AG09309 (cell line): Measurements from ENCODE around the gene PITPNC1.
"Not testable (repeated sequence)": the region's sequence is repeated elsewhere in the genome, so short reads cannot be mapped to it uniquely, and the experiment has no call there.

ENCODE experiments used
- DNase-seq: peaks from one replicate; pipeline ENCODE4 v3.0.0-alpha.2; 2010; ENCODE audit warnings: low read depth
- H3K4me3 ChIP-seq: 2 replicates; pipeline ENCODE4 v1.5.1; 2011; ENCODE audit warnings: mild to moderate bottlenecking, low read depth, low read length, moderate library complexity; ENCODE audit not compliant: control insufficient read depth
- CTCF ChIP-seq: IDR thresholded peaks from 2 replicates; pipeline ENCODE4 v1.5.1; 2011; ENCODE audit warnings: mild to moderate bottlenecking, low read depth, low read length, inconsistent platforms; ENCODE audit not compliant: insufficient read depth, control insufficient read depth; ENCODE audit errors: missing control alignments

Gene PITPNC1

DNA sequence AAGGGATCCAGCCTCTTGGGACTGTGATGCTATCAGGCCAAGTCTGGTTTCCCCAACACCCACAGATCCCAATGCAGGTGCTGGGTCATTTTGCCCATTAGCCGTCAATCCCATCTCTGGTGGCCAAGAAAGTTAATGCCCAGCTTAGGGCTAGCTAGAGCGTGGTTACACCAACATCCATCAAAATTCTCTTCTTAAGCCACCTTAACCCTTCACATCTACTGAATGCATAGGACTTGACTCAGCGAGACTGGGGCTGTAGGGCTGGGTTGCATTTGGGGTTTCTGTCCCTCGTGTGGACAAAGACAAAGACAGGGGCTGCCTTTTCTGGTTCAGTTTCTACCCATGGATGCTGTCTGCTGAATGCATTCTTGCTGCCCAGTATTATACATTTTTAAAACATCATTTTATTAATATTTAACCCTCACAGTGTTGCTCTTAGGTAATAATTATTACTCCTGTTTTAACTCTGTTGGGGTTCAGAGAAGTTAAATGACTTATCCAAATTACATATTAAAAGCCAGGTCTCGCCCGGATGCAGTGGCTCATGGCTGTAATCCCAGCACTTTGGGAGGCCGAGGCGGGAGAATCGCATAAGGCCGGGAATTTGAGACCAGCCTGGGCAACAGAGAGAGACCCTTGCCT, 199.5 kb downstream of the PITPNC1 start:
- H3K4me3 ChIP-seq = no peak overlapping the region
- no peak for TF ChIP-seq CTCF

DNA sequence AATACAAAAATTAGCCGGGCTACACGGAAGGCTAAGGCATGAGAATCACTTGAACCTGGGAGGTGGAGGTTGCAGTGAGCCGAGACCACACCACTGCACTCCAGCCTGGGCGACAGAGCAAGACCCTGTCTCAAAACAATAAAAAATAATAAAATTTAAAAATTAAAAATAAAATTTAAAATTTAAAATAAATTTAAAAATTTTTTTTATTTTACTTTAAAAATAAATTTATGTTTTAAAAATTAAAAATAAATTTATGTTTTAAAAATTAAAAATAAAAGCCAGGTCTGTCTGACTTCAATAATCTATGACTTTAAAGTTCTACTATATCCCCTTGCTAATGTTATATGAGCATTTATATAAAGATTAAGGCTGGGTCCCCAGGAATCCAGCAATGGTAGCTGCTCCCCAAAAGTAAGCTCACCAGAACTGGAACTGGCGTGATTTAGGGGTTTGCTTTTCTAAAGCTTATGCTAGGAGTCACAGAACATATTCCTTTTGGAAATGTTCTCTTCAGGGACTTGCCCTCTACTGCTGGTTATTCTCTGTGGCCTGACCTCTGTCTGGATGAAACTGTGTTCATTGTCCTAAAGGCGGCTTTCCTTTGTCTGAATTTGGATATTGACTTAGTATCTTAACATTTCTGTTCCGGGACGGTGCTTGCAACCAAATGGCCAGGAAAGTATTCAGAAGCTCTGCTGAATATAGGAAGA, 200.5 kb downstream of the PITPNC1 start:
- DNase-seq = no peak
- no peak overlapping the region for H3K4me3 ChIP-seq
- no peak for TF ChIP-seq CTCF

More for the DNA sequence above, 199.5 kb downstream of the PITPNC1 start:
- DNase-seq = no peak

DNA sequence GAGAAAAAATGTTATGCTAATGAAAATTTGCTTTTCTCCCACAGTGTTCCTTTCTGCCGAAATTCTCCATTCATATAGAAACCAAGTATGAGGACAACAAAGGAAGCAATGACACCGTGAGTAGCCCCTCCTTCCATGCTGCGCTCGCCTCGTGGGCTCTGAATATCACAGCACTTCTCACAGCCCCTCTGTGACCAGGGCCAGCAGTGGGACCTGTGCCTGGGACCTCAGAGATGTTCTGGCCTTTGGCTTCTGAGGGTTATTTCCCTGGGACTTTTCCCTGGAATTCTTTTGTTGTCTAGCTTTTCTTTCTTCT, 201.0 kb downstream of the PITPNC1 start:
- DNase-seq = no peak
- TF ChIP-seq CTCF = no peak
- H3K4me3 ChIP-seq = no peak overlapping the region

- not testable (repeated sequence) for DNase-seq, H3K4me3 ChIP-seq
These were observed 201.8 kb downstream of the PITPNC1 start for GRCh38 chr17:67578679-67579405.

GRCh38 chr17:67582673-67583081, 205.6 kb downstream of the PITPNC1 start:
- TF ChIP-seq CTCF = no peak
- no peak overlapping the region for H3K4me3 ChIP-seq
- DNase-seq = no peak

GRCh38 chr17:67585077-67585602, 208.1 kb downstream of the PITPNC1 start:
- H3K4me3 ChIP-seq = no peak overlapping the region
- TF ChIP-seq CTCF = no peak
- DNase-seq = no peak

DNA sequence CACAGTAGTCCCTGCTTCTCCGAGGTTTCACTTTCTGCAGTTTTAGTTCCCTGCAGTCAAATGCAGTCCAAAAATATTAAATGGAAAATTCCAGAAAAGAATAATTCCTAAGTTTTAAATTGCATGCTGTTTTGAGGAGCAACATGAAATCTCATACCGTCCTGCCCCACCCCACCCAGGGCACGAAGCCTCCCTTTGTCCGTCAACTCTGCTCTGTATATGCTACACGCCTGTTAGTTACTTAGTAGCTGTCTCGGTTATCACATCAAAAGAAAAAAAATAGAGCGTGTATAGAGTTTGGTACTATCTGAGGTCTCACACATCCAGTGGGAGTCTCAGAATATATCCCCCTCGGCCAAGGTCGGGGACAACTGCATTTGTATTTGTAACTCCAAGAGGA, 211.2 kb downstream of the PITPNC1 start:
- H3K4me3 ChIP-seq = no peak overlapping the region
- no peak for TF ChIP-seq CTCF
- no peak for DNase-seq
